Measurements from ENCODE around the gene NARF. TPM values are rescaled to one million over a fixed set of nuclear protein-coding genes. Genes with fewer than 3 reads are reported as not detected.

NARF gene
- total and polyA plus RNA-seq, 2 of the 8 experiments (the other 6 are each of a cell fraction or from before 2014, with no cell fraction given), result 97.4 to 131 TPM

- TF ChIP-seq CTCF (IDR thresholded peaks at IDR 0.05; ENCODE audit: control extremely low read depth in 1 of 3, insufficient read depth in 1 of 3, low read depth in 1 of 3, low read length in 3 of 3), result no peak
- no peak for TF ChIP-seq SP4 (IDR thresholded peaks at IDR 0.05; ENCODE audit: low read length)
- no peak for TF ChIP-seq GTF2F1 (IDR thresholded peaks at IDR 0.05; ENCODE audit: borderline replicate concordance, low read depth, low read length)
- TF ChIP-seq GABPA (IDR thresholded peaks at IDR 0.05; ENCODE audit: borderline replicate concordance, insufficient read depth, low read length), result no peak
- TF ChIP-seq RBBP5 (IDR thresholded peaks at IDR 0.05; ENCODE audit: borderline replicate concordance, low read depth, low read length), result no peak
- TF ChIP-seq FOSL1 (IDR thresholded peaks at IDR 0.05; ENCODE audit: insufficient read depth, low read depth, low read length), result no peak
- no peak for TF ChIP-seq MAFK (IDR thresholded peaks at IDR 0.05; ENCODE audit: low read depth, low read length)
- no peak for TF ChIP-seq TEAD4 (IDR thresholded peaks at IDR 0.05; ENCODE audit: low read depth, low read length)
- no peak for TF ChIP-seq NANOG (IDR thresholded peaks at IDR 0.05; ENCODE audit: insufficient read depth, low read depth, low read length, poor library complexity, severe bottlenecking)
Observed at GRCh38 chr17:82449883-82450356, 8.6 kb upstream of the NARF start (continued).
